HG02798 (cell line): Measurements from ENCODE around the gene RIPK3.
"Not testable (repeated sequence)": the region's sequence is repeated elsewhere in the genome, so short reads cannot be mapped to it uniquely, and the experiment has no call there.

Experiments used
- ATAC-seq: cut with Tn5 transposase; IDR thresholded peaks from one replicate; pipeline ENCODE4 v1.9.1; 2021; ENCODE audit warnings: mild to moderate bottlenecking; ENCODE audit not compliant: unreplicated experiment, poor library complexity

Gene RIPK3

GRCh38 chr14:24369907-24370687, 30.3 kb upstream of the RIPK3 start:
- ATAC-seq: no peak

DNA sequence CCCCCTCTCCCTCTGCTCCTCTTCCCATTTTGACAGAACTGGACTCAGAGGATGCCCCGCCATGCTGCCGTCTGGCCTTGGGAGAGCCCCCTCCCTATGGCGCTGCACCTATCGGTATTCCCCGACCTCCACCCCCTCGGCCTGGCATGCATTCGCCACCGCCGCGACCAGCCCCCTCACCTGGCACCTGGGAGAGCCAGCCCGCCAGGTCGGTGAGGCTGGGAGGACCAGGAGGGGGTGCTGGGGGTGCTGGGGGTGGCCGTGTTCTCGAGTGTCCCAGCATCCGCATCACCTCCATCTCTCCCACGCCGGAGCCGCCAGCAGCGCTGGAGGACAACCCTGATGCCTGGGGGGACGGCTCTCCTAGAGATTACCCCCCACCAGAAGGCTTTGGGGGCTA, 29.7 kb upstream of the RIPK3 start:
- no peak for ATAC-seq

DNA sequence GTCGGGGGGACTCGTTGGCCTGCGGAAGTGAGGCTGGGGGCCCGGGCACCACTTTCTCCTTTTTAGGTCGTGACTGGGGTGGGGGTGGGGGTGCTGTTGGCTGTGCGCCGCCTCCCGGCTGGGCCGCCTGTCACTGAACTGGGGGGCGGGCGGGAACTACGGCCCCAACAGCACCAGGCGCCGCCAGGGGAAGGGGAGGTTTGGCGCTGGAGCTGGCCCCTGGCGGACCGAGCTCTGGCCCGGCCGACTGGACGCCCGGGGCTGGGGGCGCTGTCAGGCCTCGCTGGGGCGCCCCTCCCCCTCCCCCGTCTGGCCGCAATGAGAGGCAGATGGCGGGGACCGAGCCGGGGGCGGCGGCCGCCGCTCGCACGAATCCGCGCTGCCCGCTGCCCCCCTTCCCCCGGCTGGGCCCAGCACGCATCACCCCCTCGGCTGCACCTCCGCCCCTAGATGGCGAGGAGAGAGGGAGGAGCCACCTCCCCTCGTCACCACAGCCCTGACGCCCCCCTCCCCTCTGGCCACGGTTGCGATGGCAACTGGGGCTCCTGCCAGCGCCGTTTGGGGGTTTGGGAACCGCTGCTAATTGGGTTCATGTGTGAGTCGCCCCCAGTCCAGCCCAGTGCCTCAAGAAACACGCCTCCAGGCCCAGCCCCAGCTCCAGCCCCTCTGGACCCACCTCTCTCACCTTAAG, 28.9 kb upstream of the RIPK3 start:
- no peak for ATAC-seq

DNA sequence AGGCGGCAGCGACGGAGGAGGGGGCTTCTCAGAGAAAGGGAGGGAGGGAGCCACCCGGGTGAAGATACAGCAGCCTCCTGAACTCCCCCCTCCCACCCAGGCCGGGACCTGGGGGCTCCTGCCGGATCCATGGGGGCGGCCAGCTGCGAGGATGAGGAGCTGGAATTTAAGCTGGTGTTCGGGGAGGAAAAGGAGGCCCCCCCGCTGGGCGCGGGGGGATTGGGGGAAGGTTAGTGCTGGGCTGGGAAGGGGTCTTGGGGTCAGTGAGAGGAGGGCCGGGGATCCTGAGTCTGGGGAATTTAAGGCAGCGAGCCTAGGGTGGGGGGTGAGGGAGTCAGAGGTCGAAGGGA, 28.4 kb upstream of the RIPK3 start:
- no peak for ATAC-seq

DNA sequence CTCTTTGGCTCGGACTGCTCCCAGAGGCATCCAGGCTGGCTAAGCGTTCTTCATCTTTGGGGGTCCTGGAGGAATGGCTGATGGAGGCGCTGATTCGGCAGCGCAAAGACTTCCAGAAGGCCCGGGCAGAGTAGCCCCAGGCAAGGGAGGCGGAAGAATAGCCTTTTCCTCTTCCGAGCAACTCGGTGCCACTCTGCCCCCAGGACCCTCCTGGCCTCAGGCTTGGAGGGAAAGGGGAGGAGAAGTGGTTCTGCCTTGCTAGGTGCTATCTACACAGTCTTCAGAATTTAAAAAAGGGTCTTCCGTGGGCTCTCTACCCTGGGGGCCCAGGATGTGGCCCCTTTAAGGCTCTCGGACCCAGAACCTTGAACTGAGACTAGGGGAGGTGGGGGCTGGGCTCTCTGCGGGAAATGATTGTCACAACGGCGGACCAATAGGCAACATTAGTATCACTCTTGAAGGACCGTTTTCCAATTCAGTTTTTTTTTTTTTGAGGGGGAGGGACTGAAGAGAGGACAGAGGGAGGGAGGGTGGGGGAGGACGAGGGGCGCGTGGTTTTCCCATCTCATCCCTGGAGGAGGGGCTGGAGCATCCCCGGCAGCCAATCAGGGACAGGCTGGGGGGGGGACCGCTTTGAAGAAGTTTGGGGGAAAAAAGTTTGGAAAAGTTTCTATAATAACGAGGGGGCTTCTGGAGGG, 27.9 kb upstream of the RIPK3 start, which contains the start of gene NFATC4:
NFATC4 (plus strand) TSS at position 671 of the 698 bp plus-strand sequence. CDS start 157 bp downstream, outside the sequence.
- no peak for ATAC-seq

- ATAC-seq: peak; percentile 72
These were observed 27.1 kb upstream of the RIPK3 start for GRCh38 chr14:24366721-24367513.

- no peak for ATAC-seq
These were observed 26.6 kb upstream of the RIPK3 start for GRCh38 chr14:24366413-24366720.

DNA sequence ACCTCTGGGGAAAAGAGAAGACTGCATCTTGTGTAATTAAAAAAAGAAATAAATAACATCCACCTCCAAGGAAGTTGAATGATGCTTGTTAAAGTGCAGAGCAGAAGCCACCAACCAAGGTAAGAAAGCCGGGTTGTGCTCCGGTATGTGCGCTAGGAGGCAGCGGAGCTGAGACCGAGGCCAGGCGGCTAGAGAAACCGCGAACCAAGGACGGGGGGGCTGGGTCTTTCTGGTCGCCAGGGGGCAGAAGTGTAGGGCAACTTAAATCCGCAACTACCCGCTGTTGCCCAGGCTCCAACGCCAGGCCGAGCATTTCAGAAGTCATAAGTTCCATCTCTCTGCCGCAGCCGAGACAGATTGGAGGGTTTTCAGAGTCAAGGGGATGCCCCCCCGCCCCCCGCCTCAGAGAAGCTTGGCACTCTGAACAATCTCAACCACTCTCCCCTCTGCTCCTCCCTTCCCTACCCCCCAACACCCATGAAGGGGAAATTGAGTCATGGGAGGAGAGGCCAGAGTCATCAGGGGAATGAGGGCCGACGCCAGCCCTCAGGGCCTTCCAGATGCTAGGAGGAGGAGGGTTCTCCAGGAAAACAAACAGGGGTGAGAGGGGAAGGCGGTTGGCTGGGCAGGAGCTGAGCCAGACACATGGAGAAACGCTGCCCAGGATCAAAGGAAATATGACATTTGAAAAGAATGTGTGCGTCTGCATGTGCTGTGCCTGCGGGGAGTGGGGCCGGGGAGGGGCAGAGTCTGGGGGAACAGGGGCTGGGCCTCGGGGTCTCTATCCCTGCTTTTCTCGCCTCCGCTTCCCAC, 26.0 kb upstream of the RIPK3 start:
- ATAC-seq: peak; percentile 42

DNA sequence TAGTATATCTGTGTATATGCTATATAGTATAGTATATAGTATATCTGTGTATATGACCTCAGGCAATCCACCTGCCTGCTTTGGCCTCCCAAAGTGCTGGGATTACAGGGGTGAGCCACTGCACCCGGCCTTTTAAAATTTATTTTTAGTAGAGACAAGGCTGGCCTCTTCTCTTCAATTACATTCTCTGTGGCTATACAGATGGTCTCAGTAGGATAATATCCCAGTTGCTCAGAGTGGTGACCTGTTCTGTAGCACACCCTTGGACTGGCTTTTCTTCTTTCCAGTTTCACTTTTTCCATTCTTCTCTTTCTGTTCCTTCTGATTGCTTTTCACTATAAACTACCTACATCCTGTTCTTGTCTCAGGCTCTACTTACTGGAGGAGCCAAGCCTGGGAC, 25.1 kb upstream of the RIPK3 start:
- no peak for ATAC-seq

GRCh38 chr14:24363401-24363800, 23.6 kb upstream of the RIPK3 start:
- ATAC-seq: no peak

DNA sequence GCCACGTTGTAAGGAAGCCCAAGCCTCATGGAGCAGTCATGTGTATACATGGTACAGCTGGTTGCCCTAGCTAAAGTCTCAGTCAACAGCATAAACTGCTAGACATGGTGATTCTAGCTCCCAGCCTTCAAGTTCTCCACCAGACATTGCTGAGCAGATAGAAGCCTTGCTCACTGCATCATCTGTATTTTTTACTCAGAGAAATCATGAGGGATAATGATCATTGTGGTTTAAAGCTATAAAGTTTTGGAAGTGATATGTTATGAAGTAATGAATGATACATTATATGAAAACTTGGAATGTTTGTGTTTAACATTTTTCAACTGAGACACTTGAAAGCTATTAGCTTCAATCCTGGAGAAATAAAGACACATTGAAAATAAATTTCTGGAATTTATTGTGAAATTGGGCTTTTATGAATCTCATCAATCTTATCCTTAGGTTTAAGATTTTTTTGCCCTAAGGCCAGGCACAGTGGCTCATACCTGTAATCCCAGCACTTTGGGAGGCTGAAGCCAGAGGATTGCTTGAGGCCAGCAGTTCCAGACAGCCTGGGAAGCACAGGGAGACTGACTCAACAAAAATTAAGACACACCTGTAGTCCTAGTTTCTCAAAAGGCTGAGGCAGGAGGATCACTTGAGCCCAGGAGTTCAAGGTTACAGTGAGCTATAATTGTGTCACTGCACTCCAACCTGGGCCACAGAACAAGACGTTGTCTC, 22.6 kb upstream of the RIPK3 start:
- no peak for ATAC-seq

DNA sequence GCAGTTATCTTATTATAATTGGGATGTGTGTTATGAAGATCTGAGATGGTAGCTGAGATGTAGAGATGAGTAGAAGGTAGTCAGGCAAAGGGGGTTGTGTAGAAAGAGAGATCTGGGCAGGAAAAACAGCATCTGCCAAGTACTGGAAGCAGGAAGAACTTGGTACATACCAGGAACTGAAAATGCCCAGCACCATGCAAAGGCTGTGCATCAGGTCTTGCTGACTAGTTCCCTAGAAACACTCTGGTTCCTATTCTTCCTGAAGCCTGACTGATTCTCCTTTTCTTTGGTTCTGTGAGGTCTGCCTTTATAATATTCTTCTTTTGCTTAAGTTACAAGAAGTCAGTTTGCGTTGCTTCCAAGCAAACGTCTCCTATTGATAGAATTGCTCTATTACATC, 21.5 kb upstream of the RIPK3 start:
- no peak for ATAC-seq

DNA sequence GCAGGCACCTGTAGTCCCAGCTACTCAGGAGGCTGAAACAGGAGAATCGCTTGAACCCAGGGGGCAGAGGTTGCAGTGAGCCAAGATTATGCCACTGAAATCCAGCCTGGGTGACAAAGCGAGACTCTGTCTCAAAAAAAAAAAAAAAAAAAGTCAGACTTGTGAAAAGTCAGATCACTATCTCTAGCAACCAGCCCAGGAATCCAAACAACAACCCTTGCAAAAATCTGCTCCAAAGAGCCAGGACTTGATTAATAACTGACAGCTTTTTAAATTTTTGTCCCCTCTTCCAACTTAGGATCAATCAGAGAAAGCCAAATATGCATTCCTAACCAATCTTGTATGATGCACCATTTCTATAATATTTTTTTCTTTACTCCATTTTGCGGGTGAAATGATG, 20.5 kb upstream of the RIPK3 start:
- ATAC-seq: no peak

GRCh38 chr14:24356208-24356607, 16.4 kb upstream of the RIPK3 start:
- no peak for ATAC-seq

GRCh38 chr14:24355009-24355408, 15.2 kb upstream of the RIPK3 start:
- no peak for ATAC-seq

DNA sequence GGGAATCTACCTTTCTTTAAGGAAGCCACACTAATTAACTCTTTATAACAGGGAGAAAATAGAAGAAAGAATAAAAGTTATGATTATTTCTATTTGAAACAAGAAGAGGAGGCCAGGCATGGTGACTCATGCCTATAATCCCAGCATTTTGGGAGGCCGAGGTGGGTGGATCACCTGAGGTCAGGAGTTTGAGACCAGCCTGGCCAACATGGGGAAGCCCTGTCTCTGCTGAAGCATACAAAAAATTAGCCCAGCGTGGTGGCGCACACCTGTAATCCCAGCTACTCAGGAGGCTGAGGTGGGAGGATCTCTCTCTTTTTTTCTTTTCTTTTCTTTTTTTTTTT, 14.7 kb upstream of the RIPK3 start:
- ATAC-seq: not testable (repeated sequence)

GRCh38 chr14:24353559-24354481, 14.0 kb upstream of the RIPK3 start:
- ATAC-seq: no peak

- ATAC-seq: no peak
These were observed 11.7 kb upstream of the RIPK3 start for GRCh38 chr14:24351517-24351916.
